Measurements from ENCODE around the gene NKAPD1.
A peak's percentile ranks its signal among the peaks of the same experiment; 100 is the strongest.
"Not testable (repeated sequence)": the region's sequence is repeated elsewhere in the genome, so short reads cannot be mapped to it uniquely, and the experiment has no call there.

The NKAPD1 gene

GRCh38 chr11:112086422-112087191 lies 12.5 kb downstream of the NKAPD1 start, which contains the start of the genes SDHD and TIMM8B:
SDHD (plus strand) TSS chr11:112086873; CDS start chr11:112086908, 35 bp downstream.
TIMM8B (minus strand) TSS chr11:112086756; CDS start chr11:112086723, 33 bp downstream.
- DNase-seq (ENCODE audit: low read depth): peak; percentile 93

GRCh38 chr11:112087212-112087611 lies 13.1 kb downstream of the NKAPD1 start:
- no peak for DNase-seq (ENCODE audit: low read depth)

GRCh38 chr11:112095302-112095701 lies 21.2 kb downstream of the NKAPD1 start:
- not testable (repeated sequence) for DNase-seq (ENCODE audit: low read depth)

GRCh38 chr11:112096194-112096593 lies 22.1 kb downstream of the NKAPD1 start:
- DNase-seq (ENCODE audit: low read depth): no peak

GRCh38 chr11:112097734-112098528 lies 23.8 kb downstream of the NKAPD1 start:
- no peak for DNase-seq (ENCODE audit: low read depth)

- DNase-seq (ENCODE audit: low read depth): no peak
Measured at GRCh38 chr11:112100462-112100861, 26.4 kb downstream of the NKAPD1 start.

- DNase-seq (ENCODE audit: low read depth): no peak
Measured at GRCh38 chr11:112103446-112103845, 29.3 kb downstream of the NKAPD1 start.

- DNase-seq (ENCODE audit: low read depth): no peak
Measured at GRCh38 chr11:112106070-112106469, 32.0 kb downstream of the NKAPD1 start.

- DNase-seq (ENCODE audit: low read depth): no peak
Measured at GRCh38 chr11:112113539-112114457, 39.7 kb downstream of the NKAPD1 start.

GRCh38 chr11:112114460-112114859 lies 40.4 kb downstream of the NKAPD1 start:
- DNase-seq (ENCODE audit: low read depth): no peak

- no peak for DNase-seq (ENCODE audit: low read depth)
Measured at GRCh38 chr11:112115386-112115785, 41.3 kb downstream of the NKAPD1 start.

GRCh38 chr11:112118176-112118575 lies 44.1 kb downstream of the NKAPD1 start:
- no peak for DNase-seq (ENCODE audit: low read depth)

GRCh38 chr11:112121981-112122615 lies 48.0 kb downstream of the NKAPD1 start:
- no peak for DNase-seq (ENCODE audit: low read depth)

- no peak for DNase-seq (ENCODE audit: low read depth)
Measured at GRCh38 chr11:112123129-112123528, 49.0 kb downstream of the NKAPD1 start.

- no peak for DNase-seq (ENCODE audit: low read depth)
Measured at GRCh38 chr11:112127056-112127455, 53.0 kb downstream of the NKAPD1 start.

GRCh38 chr11:112128483-112129121 lies 54.5 kb downstream of the NKAPD1 start:
- DNase-seq (ENCODE audit: low read depth): no peak

GRCh38 chr11:112129656-112130055 lies 55.6 kb downstream of the NKAPD1 start:
- DNase-seq (ENCODE audit: low read depth): no peak

GRCh38 chr11:112132737-112133136 lies 58.6 kb downstream of the NKAPD1 start:
- DNase-seq (ENCODE audit: low read depth): no peak

- no peak for DNase-seq (ENCODE audit: low read depth)
Measured at GRCh38 chr11:112134473-112134872, 60.4 kb downstream of the NKAPD1 start.
